ENCODE results near the gene CIB2.

DNA sequence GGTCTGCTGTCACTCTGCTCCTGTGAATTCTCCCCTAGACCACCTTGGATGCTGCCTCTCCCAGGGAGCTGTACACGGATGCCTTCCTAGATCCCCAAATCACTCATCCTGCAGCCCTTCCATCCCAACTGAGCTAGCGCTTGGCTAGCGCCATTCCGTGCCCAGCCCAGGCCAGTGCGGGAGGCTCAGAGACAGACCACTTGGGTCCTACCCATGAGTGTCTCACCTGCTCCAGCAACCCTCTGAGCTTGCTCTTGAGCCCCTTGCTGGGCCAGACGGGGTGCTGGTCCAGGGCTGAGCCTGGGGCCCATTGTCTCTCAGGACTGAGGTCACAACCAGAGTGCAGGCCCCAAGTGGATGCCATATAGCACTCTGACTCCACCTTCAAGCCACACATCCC is 21.1 kb downstream of the CIB2 start:
- TF ChIP-seq, protein P1, sequence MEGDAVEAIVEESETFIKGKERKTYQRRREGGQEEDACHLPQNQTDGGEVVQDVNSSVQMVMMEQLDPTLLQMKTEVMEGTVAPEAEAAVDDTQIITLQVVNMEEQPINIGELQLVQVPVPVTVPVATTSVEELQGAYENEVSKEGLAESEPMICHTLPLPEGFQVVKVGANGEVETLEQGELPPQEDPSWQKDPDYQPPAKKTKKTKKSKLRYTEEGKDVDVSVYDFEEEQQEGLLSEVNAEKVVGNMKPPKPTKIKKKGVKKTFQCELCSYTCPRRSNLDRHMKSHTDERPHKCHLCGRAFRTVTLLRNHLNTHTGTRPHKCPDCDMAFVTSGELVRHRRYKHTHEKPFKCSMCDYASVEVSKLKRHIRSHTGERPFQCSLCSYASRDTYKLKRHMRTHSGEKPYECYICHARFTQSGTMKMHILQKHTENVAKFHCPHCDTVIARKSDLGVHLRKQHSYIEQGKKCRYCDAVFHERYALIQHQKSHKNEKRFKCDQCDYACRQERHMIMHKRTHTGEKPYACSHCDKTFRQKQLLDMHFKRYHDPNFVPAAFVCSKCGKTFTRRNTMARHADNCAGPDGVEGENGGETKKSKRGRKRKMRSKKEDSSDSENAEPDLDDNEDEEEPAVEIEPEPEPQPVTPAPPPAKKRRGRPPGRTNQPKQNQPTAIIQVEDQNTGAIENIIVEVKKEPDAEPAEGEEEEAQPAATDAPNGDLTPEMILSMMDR (IDR thresholded peaks at IDR 0.05), result no peak
- TF ChIP-seq POLR2A (IDR thresholded peaks at IDR 0.05), result no peak
